Large intestine (tissue), 3 donors: Measurements from ENCODE around the gene NEIL3. TPM values are rescaled to one million over a fixed set of nuclear protein-coding genes. Genes with fewer than 3 reads are reported as not detected.
A peak's percentile ranks its signal among the peaks of the same experiment; 100 is the strongest.

ENCODE experiments used
- DNase-seq, 2 donors: peaks; one replicate each; pipeline versions ENCODE4 v3.0.0 to v3.0.0-alpha.2; 2013
- H3K27ac ChIP-seq: one replicate; pipeline ENCODE4 v1.5.1; 2013; ENCODE audit warnings: low read length
- H3K27me3 ChIP-seq: 2 replicates; pipeline ENCODE4 v1.6.1; 2013; ENCODE audit warnings: low read length; ENCODE audit not compliant: control insufficient read depth, insufficient read depth
- H3K36me3 ChIP-seq: 2 replicates; pipeline ENCODE4 v1.6.1; 2013; ENCODE audit warnings: low read length; ENCODE audit not compliant: control insufficient read depth, insufficient read depth
- H3K4me1 ChIP-seq: one replicate; pipeline ENCODE4 v1.6.1; 2013; ENCODE audit warnings: low read length; ENCODE audit not compliant: control insufficient read depth, insufficient read depth
- H3K4me3 ChIP-seq: one replicate; pipeline ENCODE4 v1.5.1; 2013; ENCODE audit warnings: low read length
- H3K9me3 ChIP-seq: one replicate; pipeline ENCODE4 v1.6.1; 2013; ENCODE audit warnings: mild to moderate bottlenecking, low read depth, low read length, moderate library complexity; ENCODE audit not compliant: control insufficient read depth
- WGBS: methylation state at CpG from one replicate; pipeline ENCODE4 v1.1.5; 2013; ENCODE audit warnings: low lambda C conversion rate; ENCODE audit not compliant: insufficient coverage; 5-methylcytosine and 5-hydroxymethylcytosine counted together
- polyA plus RNA-seq: library from polyadenylated mRNA; unstranded; fragments of 120-200 nt; gene quantifications from one replicate; pipeline ENCODE4 v1.2.1, GENCODE V29; 2013

Gene NEIL3
- polyA plus RNA-seq, 1 donor: 2.6 TPM

GRCh38 chr4:177404986-177405385, 95.3 kb downstream of the NEIL3 start:
- WGBS: 60% methylated on average over 3 of the region's 4 CpGs
- no peaks in the 10 kb centered on the region for H3K36me3 ChIP-seq
- peak in 1 of 2 donors; percentile 35 for DNase-seq

DNA sequence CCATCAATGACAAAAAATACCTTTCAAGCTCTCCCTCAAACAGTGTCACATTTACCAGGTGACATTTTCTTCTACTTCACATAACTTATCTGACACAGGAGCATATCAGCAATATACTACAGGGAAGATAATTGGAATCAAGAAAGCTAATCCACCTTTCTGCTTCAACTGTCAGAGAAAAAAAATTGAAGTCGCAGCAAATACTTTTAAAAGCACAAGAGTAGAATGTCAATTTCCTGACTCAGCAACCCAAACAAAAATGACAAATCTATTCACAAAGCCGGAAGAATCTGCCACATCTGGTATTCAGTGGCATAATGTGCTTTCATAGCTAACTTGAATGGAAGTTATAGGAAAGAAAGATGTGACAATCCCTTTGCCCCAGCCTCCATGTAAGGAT, 95.8 kb downstream of the NEIL3 start:
- Histone ChIP-seq H3K27me3 (no peaks in the 10 kb centered on the region), H3K4me3 (no peak overlapping the region), H3K4me1 (no peaks in the 10 kb centered on the region), H3K27ac (no peak overlapping the region), H3K36me3 (no peaks in the 10 kb centered on the region), H3K9me3 (peaks cover 6% of the 10 kb centered on the region)
- no CpG with 5 or more reads among the region's 2 CpGs for WGBS
- peak in 1 of 2 donors; percentile 11 for DNase-seq

More at GRCh38 chr4:177404986-177405385, 95.3 kb downstream of the NEIL3 start:
- Histone ChIP-seq H3K27me3 (no peaks in the 10 kb centered on the region), H3K9me3 (peaks cover 6% of the 10 kb centered on the region), H3K4me1 (no peaks in the 10 kb centered on the region), H3K27ac (no peak overlapping the region), H3K4me3 (no peak overlapping the region)

- DNase-seq: no peak
- H3K4me3 ChIP-seq: no peak overlapping the region
- H3K27ac ChIP-seq: no peak overlapping the region
- H3K36me3 ChIP-seq: no peaks in the 10 kb centered on the region
- no CpG with 5 or more reads among the region's 25 CpGs for WGBS
- peaks cover 7% of the 10 kb centered on the region for H3K4me1 ChIP-seq
- H3K27me3 ChIP-seq: no peaks in the 10 kb centered on the region
- peaks cover 6% of the 10 kb centered on the region for H3K9me3 ChIP-seq
These were observed 98.3 kb downstream of the NEIL3 start for GRCh38 chr4:177408023-177408422.

GRCh38 chr4:177410566-177410965, 100.9 kb downstream of the NEIL3 start:
- no peaks in the 10 kb centered on the region for H3K27me3 ChIP-seq
- H3K27ac ChIP-seq: peak overlapping the region; percentile 2
- no peaks in the 10 kb centered on the region for H3K36me3 ChIP-seq
- DNase-seq: peak in 1 of 2 donors; percentile 47
- no peak overlapping the region for H3K4me3 ChIP-seq
- H3K9me3 ChIP-seq: peaks cover 6% of the 10 kb centered on the region
- H3K4me1 ChIP-seq: peaks cover 7% of the 10 kb centered on the region

- Histone ChIP-seq H3K27me3 (no peaks in the 10 kb centered on the region), H3K4me3 (no peak overlapping the region), H3K27ac (no peak overlapping the region), H3K4me1 (peaks cover 7% of the 10 kb centered on the region), H3K9me3 (peaks cover 6% of the 10 kb centered on the region), H3K36me3 (no peaks in the 10 kb centered on the region)
- DNase-seq: no peak
- WGBS: 100% methylated on average over 3 of the region's 5 CpGs
These were observed 102.3 kb downstream of the NEIL3 start for GRCh38 chr4:177411996-177412395.

Other genes starting within 250 kb of the NEIL3 start
- 28.5 TPM for gene AGA, start 132.6 kb downstream of the NEIL3 start, polyA plus RNA-seq